ENCODE data around the gene ENOX1. TPM values are rescaled to one million over a fixed set of nuclear protein-coding genes. Genes with fewer than 3 reads are reported as not detected.

ENOX1 gene
- polyA plus RNA-seq, 3 donors = 0.04 TPM; not detected in 2

- H3K4me3 ChIP-seq (replicated peaks in 1 of 3; ENCODE audit: low read depth in 2 of 3, low read length in 3 of 3) = no peak overlapping the region
- no peak overlapping the region for H2AFZ ChIP-seq (ENCODE audit: insufficient read depth, low read depth, low read length, poor library complexity, severe bottlenecking)
- H3K9me3 ChIP-seq (replicated peaks in 1 of 2; ENCODE audit: control insufficient read depth in 1 of 2, insufficient read depth in 1 of 2, low read length in 2 of 2) = no peaks in the 10 kb centered on the region
- Mint-ChIP-seq H3K36me3 (no peaks in the 10 kb centered on the region), H3K4me1 (no peaks in the 10 kb centered on the region), H3K4me3 (no peak overlapping the region), H3K9me3 (peaks cover 0 to 9% (median 0%) of the 10 kb centered on the region in 7 donors), H3K27ac (no peak overlapping the region), H3K27me3 (ENCODE audit: low read depth in 3 of 3) (peaks cover 0 to 2% (median 0%) of the 10 kb centered on the region in 3 donors)
- no peaks in the 10 kb centered on the region for H3K79me2 ChIP-seq (ENCODE audit: insufficient read depth, low read length)
- no peaks in the 10 kb centered on the region for H3K36me3 ChIP-seq (replicated peaks in 1 of 2; ENCODE audit: control insufficient read depth in 1 of 2, insufficient read depth in 2 of 2, low read length in 2 of 2)
- DNase-seq = no peak
- no peak overlapping the region for H3K4me2 ChIP-seq (replicated peaks; ENCODE audit: extremely low read depth, low read length, poor library complexity, severe bottlenecking)
- TF ChIP-seq, protein P1, sequence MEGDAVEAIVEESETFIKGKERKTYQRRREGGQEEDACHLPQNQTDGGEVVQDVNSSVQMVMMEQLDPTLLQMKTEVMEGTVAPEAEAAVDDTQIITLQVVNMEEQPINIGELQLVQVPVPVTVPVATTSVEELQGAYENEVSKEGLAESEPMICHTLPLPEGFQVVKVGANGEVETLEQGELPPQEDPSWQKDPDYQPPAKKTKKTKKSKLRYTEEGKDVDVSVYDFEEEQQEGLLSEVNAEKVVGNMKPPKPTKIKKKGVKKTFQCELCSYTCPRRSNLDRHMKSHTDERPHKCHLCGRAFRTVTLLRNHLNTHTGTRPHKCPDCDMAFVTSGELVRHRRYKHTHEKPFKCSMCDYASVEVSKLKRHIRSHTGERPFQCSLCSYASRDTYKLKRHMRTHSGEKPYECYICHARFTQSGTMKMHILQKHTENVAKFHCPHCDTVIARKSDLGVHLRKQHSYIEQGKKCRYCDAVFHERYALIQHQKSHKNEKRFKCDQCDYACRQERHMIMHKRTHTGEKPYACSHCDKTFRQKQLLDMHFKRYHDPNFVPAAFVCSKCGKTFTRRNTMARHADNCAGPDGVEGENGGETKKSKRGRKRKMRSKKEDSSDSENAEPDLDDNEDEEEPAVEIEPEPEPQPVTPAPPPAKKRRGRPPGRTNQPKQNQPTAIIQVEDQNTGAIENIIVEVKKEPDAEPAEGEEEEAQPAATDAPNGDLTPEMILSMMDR (IDR thresholded peaks at IDR 0.05) = no peak
- H3K4me1 ChIP-seq (ENCODE audit: control insufficient read depth in 1 of 2, insufficient read depth in 2 of 2, low read length in 2 of 2) = no peaks in the 10 kb centered on the region
- H4K20me1 ChIP-seq (ENCODE audit: insufficient read depth, low read length) = no peaks in the 10 kb centered on the region
- H3K27ac ChIP-seq (ENCODE audit: low read depth in 1 of 2, low read length in 2 of 2) = no peak overlapping the region
- no peak overlapping the region for H3K9ac ChIP-seq (ENCODE audit: insufficient read depth, low read length, poor library complexity, severe bottlenecking)
- no CpG with 5 or more reads among the region's 1 CpG for WGBS (ENCODE audit: insufficient coverage)
- H3K27me3 ChIP-seq (ENCODE audit: control insufficient read depth in 2 of 2, insufficient read depth in 2 of 2, low read length in 2 of 2) = no peaks in the 10 kb centered on the region
- intact Hi-C loops (cut with micrococcal nuclease) = no loop called here
Observed at GRCh38 chr13:43653980-43654379, 132.8 kb downstream of the ENOX1 start.

DNA sequence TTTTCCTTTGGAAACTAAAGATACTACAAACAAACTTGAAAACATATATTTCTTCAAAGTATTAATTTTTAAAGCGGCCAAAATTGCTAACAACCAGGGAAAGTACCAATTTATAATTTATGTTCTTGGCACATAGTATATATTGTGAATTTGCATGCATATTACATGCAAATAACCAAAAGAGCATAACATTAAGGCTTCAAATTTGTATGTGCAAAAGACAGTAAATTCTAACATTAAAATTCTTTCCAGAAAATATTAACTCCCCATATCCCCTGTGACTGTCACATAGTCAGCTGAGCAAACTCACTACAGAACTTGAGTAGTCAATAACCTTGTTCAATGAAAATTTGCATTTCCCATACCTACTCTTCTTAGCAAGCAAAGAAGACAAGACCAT is 133.4 kb downstream of the ENOX1 start:
- no CpG with 5 or more reads among the region's 1 CpG for WGBS (ENCODE audit: insufficient coverage)
- Histone ChIP-seq H4K20me1 (ENCODE audit: insufficient read depth, low read length) (no peaks in the 10 kb centered on the region), H3K9ac (ENCODE audit: insufficient read depth, low read length, poor library complexity, severe bottlenecking) (no peak overlapping the region), H3K4me2 (replicated peaks; ENCODE audit: extremely low read depth, low read length, poor library complexity, severe bottlenecking) (no peak overlapping the region), H2AFZ (ENCODE audit: insufficient read depth, low read depth, low read length, poor library complexity, severe bottlenecking) (no peak overlapping the region), H3K4me3 (replicated peaks in 1 of 3; ENCODE audit: low read depth in 2 of 3, low read length in 3 of 3) (no peak overlapping the region), H3K27me3 (ENCODE audit: control insufficient read depth in 2 of 2, insufficient read depth in 2 of 2, low read length in 2 of 2) (no peaks in the 10 kb centered on the region), H3K36me3 (replicated peaks in 1 of 2; ENCODE audit: control insufficient read depth in 1 of 2, insufficient read depth in 2 of 2, low read length in 2 of 2) (no peaks in the 10 kb centered on the region), H3K79me2 (ENCODE audit: insufficient read depth, low read length) (no peaks in the 10 kb centered on the region), H3K9me3 (replicated peaks in 1 of 2; ENCODE audit: control insufficient read depth in 1 of 2, insufficient read depth in 1 of 2, low read length in 2 of 2) (no peaks in the 10 kb centered on the region), H3K27ac (ENCODE audit: low read depth in 1 of 2, low read length in 2 of 2) (no peak overlapping the region), H3K4me1 (ENCODE audit: control insufficient read depth in 1 of 2, insufficient read depth in 2 of 2, low read length in 2 of 2) (no peaks in the 10 kb centered on the region)
- intact Hi-C loops (cut with micrococcal nuclease) = no loop called here
- H3K36me3 Mint-ChIP-seq = no peaks in the 10 kb centered on the region
- no peak overlapping the region for H3K27ac Mint-ChIP-seq
- TF ChIP-seq, protein P1 (IDR thresholded peaks at IDR 0.05) = no peak
- H3K4me3 Mint-ChIP-seq = no peak overlapping the region
- peaks cover 0 to 9% (median 0%) of the 10 kb centered on the region in 7 donors for H3K9me3 Mint-ChIP-seq
- H3K27me3 Mint-ChIP-seq (ENCODE audit: low read depth in 3 of 3) = peaks cover 0 to 1% (median 0%) of the 10 kb centered on the region in 3 donors
- no peak for DNase-seq
- H3K4me1 Mint-ChIP-seq = no peaks in the 10 kb centered on the region
